Renal pelvis (tissue), 4 donors: ENCODE results near the gene KIAA0040. TPM values are rescaled to one million over a fixed set of nuclear protein-coding genes. Genes with fewer than 3 reads are reported as not detected.

Experiments
- DNase-seq: peaks from one replicate; pipeline ENCODE4 v3.0.0-alpha.2; 2013
- polyA plus RNA-seq, 3 donors: library from polyadenylated mRNA; unstranded; fragments of 120-200 nt; gene quantifications; one replicate each; pipeline ENCODE4 v1.2.1, GENCODE V29; 2013; ENCODE audit not compliant: insufficient read length in 3 of 3

The KIAA0040 gene
- polyA plus RNA-seq, 3 donors, result 13.6 to 16.5 (median 14.1) TPM

DNA sequence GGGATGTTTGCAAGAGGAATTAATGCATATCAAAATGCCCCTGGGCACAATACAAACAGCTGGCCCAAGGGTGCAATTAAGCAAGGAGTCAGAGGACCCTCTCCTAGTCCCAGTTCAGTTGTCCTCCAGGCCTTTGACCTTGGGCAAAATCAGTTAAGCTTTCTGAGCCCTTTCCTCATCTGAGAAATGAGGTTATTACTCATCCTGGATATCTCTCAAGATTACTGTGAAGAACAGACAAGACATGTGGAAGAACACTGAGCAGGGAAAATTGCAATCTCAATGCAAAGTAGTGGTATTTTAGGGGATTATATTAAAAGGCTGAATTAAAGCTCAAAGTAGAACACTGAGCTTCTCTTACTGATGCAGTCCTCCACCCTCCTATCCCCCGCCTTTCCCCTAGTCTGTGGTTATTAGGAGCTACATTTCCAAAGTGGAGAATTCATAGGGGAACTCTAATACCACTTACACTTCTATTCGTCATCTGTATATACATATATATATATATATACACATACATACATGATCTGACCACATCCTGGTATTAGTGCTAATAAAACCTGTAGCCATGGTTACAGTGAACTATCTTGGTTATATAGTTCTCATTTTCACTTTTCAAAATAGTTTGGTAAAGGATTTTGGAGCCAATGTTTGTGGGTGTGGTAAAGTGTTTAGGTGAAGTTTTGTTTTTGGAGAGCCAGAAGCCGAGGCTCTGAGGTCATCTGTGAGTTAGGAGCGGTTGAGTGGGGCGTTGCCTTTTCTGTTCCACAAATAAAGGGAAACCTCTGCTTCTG lies 18.1 kb downstream of the KIAA0040 start:
- no peak for DNase-seq

DNA sequence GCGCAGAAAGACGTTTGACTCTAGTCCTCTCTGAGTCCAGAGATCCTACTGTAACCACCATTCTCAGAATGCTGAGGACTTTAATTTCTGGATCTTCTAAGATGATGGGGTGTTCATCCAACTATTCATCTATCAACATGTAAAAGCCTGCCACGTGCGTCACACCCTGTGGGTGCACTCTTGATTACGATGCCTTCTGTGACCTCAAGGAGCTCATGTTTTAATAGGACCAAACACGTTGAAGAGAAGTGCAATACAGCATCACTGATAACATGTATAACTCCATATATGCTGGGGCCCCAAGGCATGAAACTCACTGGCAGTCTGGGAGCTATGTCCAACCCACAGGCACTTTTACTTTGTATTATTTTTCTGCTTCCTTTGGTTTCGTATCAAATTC lies 19.0 kb downstream of the KIAA0040 start:
- DNase-seq, result no peak

DNA sequence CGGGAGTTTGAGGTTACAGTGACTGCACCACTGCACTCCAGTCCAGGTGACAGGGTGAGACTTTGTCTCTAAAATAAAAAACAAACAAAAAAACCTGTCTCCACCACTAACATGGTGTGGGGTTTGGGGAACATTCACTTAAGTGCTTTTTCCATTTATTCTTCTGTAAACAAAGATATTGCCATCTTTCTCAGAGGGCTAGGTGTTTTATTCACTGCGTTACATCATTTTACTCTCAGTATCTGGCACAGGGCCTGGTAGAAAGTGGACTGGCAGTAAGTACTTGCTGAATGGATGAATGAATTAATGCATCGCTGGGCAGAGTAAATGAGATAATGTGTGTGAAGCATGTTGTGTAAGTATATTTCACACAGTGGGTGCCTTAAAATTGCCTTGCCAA lies 20.1 kb downstream of the KIAA0040 start:
- DNase-seq, result no peak

DNA sequence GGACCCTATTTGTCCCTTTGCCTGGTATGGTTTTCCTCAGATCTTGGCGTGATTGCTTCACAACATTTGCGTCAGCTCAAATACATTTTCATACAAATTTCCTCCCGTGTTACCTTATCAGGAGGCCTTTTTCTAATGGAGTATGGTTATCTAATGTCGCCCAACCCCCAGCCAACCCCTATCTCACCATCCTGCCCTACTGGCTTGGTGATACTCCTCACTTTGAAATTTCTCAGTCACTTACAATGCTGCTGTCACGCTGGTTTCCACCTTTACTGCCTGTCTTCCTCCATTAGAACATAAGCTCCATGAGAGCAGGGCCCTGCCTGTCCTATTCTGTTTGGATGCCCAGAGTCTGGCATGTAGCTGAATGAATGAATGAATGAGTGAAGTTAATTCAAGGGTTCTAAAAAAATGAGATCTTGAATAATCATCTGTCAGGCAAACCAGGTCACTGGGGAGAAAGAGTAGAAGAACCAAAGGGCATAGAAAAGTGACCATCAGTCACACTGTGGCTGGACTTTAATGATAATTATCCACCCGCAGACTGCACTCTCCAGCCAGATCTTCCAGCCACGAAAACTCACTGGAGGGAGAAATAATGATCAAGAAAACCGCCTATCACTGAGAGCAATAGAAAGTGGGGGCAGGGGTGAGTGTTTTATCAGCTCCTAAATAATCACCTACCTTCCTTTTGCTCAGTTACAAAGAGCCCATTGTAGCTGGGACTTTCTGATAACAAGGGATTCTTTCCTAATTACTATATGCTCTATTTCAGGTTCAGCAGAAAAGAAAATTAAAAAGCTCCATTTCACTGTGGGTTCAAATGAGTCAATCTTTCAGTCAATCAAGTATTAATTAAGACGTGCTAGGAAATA lies 21.3 kb downstream of the KIAA0040 start:
- no peak for DNase-seq

DNA sequence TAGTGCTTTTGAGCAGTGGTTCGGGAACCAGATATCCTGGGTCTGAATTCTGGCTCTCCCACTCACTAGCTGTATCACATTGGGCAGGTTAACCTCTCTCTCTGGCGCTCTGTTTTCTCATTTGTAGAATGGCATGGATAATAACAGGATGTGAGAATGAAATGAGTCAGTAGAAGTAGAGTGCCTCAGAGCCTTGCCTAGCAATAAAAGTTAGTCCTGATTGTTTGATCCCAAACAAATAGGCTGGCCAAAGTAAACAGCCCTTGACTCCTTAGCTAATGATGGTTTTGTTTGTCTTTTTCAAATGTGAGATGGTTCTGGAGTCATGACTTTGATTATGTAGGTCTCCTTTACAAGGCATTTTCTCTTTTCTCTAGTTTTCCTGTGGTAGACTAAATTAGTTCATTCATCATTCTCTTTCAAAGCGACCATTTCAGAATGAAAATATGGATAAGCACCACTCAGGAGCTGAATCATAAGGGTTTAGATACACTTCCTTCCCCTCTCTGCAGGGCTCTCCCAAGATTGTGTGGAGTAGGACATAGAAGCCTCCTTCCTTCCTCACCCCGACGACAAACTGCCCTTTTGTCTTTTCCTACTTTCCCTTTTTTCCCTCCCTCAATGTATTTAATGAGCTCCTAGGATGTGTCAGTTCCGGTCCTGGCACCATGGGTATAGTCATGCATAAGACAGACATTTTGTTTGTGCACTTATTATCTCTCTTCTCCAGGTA lies 23.1 kb downstream of the KIAA0040 start:
- no peak for DNase-seq

DNA sequence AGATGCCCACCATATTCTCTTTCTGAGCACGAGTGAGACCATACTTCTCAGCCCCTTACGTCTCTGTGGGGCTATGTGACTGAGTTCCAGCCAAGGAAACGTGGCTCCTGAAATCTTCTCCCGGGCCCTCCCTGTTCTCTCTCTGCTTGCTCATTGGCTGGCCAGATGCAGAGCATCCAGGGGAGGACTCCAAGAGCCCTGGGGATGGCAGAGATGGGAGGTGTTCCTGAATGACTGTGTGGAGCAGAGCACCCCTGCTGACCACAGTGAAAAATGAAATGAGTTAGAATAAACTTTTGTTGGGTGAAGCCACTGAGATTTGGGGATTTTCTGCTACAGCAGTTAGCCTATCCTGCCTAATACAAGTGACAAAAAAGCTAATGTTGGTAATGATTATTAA lies 23.8 kb downstream of the KIAA0040 start:
- no peak for DNase-seq

DNA sequence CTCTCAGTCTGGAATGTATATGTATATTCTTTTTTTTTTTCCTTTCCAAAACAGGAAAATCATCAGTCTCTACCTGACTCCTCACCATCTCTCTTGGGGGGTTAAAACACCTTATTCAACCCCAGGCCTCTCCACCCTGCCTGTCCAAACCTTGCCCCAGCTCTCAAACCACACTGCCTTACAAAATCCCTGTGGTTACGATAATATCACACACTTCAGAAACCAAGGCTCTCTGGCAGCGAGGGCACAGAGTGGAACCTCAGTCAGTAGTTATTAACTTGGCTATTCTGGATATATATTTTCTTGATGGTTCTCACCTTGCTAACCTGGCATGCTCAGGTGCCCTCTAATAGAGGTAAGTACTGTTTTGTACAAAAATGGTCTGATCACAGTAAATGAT lies 24.7 kb downstream of the KIAA0040 start:
- DNase-seq, result no peak

DNA sequence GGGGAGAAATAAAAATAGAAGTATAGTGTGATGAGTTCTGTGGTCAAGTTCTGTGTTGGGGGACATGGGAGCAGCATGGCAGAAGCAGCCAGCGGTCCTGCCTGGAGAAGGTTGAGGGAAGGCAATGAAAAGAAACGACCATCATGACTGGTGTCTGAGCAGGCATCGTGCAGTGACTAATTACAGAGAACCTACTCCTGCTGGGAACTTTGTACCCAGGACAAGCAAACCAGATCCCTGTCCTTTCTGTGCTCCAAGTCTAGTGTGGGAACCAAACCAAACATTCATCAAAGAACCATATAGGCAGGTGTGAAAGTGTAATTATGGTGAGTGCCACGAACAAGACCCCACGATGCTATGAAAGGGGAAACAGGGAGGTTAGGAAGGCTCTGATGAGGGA lies 25.8 kb downstream of the KIAA0040 start:
- DNase-seq, result no peak

DNA sequence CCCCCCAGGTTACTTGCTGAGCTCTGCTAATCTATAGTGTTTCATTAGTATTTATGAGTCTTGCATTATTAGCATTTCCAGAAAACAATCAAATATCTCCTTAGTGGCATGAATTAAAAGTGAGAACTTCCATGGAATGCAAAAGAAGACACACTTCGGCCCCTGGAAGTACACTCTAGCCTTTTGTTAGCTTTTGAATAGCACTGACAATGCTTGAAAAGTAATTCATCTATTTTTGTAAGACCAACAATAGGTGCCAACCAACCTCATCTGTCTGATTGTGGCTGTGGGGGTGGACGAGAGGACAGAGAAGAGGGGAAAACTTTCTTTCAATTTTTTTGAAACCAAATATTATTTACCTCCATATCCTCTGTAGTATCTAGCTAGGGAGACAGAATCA lies 27.8 kb downstream of the KIAA0040 start:
- DNase-seq, result no peak

DNA sequence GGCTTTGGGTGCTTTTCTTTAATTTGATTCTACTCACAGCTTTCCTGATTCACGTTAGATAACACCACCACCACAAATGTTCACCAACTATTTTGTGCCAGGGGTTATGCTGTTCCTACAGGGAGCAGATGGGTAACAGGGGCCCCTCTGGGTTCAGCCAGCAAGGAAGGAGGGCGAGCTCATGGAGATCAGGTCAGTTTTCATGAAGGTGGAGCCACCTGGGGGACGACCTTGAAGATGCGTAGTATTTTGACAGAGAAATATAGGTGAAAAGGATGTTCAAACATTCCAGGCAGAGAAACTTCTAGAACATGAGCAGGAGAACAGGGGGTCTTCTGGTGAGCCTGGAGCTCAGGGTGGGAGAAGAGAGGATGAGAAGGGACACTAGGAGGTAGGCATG lies 28.9 kb downstream of the KIAA0040 start:
- DNase-seq, result no peak

DNA sequence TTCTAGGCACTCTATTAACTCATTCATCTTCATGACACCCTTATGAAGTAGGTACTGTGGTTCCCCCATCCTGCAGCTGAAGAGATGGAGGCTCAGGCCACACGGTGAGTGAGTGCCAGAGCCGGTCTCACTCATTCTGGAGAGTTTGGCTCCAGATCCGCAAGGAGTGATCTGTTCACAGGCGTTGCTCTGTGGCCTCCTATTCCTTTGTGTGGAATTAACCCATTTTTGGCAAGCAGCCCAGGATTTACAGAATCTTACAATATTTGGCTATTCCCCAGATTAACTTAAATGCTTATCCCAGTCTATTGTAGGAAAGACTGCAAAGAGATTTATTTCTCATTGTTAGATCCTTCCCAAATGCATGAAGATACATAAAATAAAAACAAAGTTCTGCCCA lies 29.6 kb downstream of the KIAA0040 start:
- no peak for DNase-seq

DNA sequence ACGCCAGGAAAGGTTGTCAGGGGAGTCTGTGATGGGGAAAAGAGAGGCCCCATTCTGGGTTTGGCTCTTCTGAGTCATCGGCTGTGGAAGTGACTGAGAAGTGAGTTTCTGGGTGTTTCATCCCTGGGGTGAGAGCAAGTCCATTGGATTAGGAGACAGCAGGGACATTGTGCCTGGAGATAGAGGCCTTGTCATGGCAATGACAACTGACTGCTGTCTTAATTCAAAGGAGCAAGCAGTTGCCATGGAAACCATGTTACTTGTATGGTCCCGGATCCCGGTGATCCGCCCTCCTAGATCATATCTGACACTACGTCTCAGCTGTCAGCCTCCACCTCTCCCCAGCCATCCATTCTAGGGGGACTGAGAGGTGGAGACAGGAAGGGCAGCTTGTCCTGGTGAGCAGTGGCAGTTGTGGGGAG lies 34.4 kb downstream of the KIAA0040 start:
- no peak for DNase-seq

DNA sequence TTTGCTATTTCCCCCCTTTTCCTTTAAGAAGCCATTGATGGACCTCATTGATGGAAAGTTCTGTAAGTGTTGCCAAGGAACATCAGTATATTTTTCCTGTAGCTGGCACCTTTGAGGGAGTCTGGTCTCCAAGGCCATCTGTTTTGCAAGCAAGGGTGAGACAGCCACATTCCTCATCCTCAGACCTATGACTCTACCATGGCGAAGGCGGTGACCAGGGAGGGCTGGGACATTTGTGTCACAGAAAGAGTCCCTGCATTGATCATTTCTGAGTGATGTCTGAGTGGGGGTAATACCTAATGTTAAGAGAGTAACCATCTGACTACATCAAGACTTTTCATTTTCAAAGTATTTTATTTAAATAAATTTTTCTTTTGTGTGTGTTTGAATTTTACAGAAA lies 35.4 kb downstream of the KIAA0040 start:
- DNase-seq, result no peak

DNA sequence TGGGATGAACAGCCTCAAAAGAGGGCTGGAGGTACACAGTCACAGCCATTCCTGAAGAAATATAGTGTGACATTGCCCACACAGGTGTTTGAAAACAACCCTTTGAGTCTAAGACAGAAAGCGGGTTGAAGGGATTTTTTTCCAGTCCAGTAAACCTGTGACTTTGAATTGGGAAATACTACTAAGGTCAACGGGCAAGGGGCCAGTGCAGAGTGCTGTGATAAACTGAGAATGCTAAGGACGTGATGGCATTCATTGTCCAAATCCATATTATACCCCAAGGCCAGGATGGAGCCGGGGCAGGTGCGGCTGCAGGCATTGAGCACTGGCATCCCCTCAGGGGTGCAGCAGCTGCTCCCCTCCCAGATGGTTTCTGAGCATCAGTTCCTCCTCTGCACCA lies 36.6 kb downstream of the KIAA0040 start:
- no peak for DNase-seq

DNA sequence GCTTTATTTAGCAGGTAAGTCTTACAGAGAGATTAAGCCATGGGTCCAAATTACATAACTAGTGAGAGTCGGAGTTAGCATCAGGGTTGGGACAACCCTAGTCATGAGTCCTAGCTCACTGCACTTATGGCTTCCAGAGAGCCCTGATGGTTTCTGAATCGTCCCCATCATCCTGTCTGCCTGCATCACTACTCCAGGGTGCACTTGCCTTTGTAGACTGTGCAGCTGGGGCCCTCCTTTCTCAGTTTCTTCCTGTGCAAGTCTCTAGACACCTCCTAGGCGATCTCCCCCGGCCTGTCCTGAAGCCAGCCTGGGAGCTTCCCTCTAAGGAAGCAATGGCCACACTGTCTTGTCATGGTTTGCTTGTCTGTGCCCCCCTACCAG lies 37.1 kb downstream of the KIAA0040 start:
- no peak for DNase-seq

DNA sequence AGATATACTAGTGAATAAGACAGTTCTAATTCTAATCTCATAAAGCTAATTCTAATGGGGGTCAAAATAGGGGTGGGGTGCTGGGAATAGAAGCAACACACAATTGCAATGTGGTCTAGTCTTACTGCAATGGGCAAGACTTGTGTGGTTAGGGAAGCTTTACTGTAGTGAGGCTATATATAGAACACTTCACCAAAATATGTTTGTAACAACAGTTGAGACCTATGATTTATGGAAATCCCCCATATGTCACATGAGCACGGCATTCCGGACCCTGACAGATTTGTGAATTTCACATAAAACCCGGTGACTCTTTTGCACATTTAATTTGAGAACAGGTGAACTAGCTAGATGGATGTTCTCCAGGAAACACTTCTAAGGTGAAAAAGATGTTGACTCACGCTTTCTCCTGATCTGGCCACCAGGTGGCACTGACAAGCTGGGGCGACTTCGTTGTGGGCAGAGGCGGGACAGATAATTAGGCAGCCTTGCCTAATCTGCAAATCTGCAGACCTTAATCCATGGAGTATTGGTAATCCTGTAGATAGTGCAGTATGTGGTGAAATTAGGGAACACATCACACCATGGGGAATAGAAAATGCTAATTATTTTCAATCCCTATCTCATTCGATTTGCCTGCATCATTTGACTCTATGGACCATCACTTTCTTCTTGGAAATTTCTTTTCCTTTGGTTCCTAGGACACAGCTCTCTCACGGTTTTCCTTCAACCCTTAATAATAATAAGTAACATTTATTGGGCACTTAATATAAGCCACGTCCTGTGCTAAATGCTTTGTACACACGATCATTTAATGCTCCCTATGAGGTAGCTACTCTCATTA lies 37.7 kb downstream of the KIAA0040 start:
- peak; percentile 36 for DNase-seq

DNA sequence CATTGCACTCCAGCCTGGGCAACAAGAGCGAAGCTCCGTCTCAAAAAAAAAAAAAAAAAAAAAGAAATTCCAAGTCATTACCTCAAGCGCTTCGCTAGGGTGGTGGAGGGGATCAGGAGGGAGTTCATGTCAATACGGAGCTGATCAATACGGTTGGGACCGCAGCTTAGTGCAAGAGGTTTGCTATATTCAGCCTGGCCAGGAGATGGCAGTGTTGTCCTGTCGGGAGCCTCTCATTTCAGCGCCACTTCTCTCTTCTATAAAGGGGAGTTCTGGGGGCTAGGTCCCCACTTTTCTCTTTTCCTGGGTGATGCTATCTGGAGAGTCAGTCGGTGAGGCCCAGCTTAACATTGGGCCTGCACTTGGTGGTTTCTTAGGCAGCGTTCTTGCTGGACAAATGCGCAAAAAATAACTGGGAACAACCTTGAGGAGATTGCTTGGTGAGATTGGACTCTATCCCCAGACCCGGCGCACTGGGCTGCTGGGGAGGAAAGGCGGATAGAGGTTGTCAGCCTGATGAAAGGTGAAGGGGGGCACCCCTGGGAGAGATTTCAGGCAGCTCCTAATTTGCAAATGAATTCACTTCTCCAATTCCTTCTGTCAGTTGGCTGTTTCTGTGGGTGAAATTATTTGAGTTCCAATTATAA lies 40.4 kb downstream of the KIAA0040 start:
- DNase-seq, result peak; percentile 29

DNA sequence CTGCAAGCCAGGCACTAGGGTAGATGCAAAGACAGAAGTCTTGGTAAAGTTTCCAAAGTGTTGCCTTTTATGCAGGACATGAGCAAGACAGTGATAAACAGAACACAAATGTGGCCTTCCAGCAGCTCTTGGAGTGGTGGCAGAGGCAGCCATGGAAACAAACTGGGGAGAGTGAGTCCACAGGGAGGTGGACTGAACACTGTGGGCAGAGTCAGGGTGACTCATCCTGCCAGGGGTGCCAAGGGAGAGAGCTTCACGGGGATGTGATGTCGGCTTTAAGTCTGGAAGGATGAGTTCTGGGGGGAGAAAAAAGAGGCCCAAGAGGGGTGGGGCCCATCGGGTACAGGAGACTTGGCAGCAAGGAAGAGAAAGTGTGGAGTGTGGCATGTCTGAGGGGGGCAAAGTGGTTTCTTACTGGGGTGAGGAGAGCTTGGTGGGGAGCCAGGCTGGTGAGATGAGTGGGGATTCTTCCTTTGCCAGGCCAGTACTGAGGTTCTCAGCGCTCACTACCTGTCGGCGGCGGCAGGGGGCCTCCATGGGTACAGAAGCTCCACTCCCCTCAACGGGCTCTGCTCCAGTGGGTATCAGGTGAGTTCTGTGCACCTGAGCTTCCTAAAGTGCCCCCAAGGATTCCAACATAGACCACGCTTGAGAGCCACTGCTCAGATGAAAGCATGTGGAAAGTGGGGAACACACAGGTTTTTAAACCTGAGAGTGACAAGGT lies 41.8 kb downstream of the KIAA0040 start:
- no peak for DNase-seq

DNA sequence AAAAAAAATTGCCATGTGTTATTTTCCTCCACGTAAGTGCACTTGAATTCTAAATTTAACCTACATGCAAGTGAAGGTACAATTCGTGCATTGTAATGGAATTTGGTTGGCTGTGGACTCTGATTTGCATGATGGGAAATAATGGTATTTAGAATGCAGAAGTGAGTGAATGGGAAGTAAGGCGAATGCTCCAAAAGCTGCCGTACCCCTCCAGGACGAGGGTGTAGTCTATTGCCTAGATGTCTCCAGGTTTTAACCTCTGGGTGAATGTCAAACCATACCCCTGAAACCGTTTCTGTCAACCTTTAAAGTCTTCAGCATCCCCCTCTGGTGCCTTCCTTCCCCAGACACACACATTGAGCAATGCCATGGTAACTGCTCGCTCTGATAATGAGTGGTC lies 44.5 kb downstream of the KIAA0040 start:
- no peak for DNase-seq

DNA sequence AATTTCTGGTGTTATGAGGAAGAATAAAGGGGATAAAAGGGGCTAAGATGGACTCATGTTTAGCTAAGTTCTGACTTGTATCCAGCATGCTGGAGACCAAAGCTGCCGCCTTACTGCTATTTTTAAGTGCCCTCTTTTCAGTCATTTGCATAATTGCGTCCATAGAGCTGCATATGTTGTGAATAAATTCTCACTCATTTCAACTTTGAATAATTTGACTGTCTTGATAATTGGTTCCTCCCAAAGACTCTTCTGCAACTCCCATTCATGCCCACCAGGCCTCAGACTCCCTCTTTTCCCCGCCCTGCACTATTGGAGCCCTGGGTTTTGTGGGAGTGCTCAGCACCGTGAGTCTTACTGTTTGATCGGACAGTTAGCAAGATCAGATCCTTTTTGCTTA lies 45.0 kb downstream of the KIAA0040 start:
- DNase-seq, result no peak
